Measurements from ENCODE around the gene ITGAV.

Gene ITGAV

GRCh38 chr2:186697536-186697935, 107.7 kb downstream of the ITGAV start:
- Mint-ChIP-seq H3K4me1 (peaks cover 10% of the 10 kb centered on the region), H3K4me3 (no peak overlapping the region), H3K9me3 (no peaks in the 10 kb centered on the region), H3K36me3 (no peaks in the 10 kb centered on the region), H3K27ac (no peak overlapping the region), H3K27me3 (peaks cover 57% of the 10 kb centered on the region)
- ATAC-seq, result no peak

- Mint-ChIP-seq H3K9me3 (no peaks in the 10 kb centered on the region), H3K36me3 (no peaks in the 10 kb centered on the region), H3K27ac (no peak overlapping the region), H3K4me1 (peaks cover 2% of the 10 kb centered on the region), H3K4me3 (no peak overlapping the region), H3K27me3 (peaks cover 37% of the 10 kb centered on the region)
- no peak for ATAC-seq
Observed at GRCh38 chr2:186699742-186700141, 109.9 kb downstream of the ITGAV start.

- ATAC-seq, result no peak
- H3K36me3 Mint-ChIP-seq, result no peaks in the 10 kb centered on the region
- no peaks in the 10 kb centered on the region for H3K4me1 Mint-ChIP-seq
- H3K27me3 Mint-ChIP-seq, result peaks cover 19% of the 10 kb centered on the region
- H3K27ac Mint-ChIP-seq, result no peak overlapping the region
- H3K9me3 Mint-ChIP-seq, result no peaks in the 10 kb centered on the region
- H3K4me3 Mint-ChIP-seq, result no peak overlapping the region
Observed at GRCh38 chr2:186702006-186702405, 112.2 kb downstream of the ITGAV start.

- no peaks in the 10 kb centered on the region for H3K36me3 Mint-ChIP-seq
- H3K27me3 Mint-ChIP-seq, result peaks cover 17% of the 10 kb centered on the region
- no peak overlapping the region for H3K4me3 Mint-ChIP-seq
- no peak for ATAC-seq
- H3K4me1 Mint-ChIP-seq, result no peaks in the 10 kb centered on the region
- no peak overlapping the region for H3K27ac Mint-ChIP-seq
- no peaks in the 10 kb centered on the region for H3K9me3 Mint-ChIP-seq
Observed at GRCh38 chr2:186702501-186702900, 112.6 kb downstream of the ITGAV start.

GRCh38 chr2:186704897-186705296, 115.0 kb downstream of the ITGAV start:
- ATAC-seq, result peak; percentile 61
- Mint-ChIP-seq H3K4me1 (no peaks in the 10 kb centered on the region), H3K36me3 (no peaks in the 10 kb centered on the region), H3K9me3 (no peaks in the 10 kb centered on the region), H3K4me3 (no peak overlapping the region), H3K27ac (no peak overlapping the region), H3K27me3 (peaks cover 10% of the 10 kb centered on the region)

- no peak for ATAC-seq
- Mint-ChIP-seq H3K36me3 (no peaks in the 10 kb centered on the region), H3K4me3 (no peak overlapping the region), H3K4me1 (no peaks in the 10 kb centered on the region), H3K27me3 (no peaks in the 10 kb centered on the region), H3K27ac (no peak overlapping the region), H3K9me3 (no peaks in the 10 kb centered on the region)
Observed at GRCh38 chr2:186709529-186710450, 119.9 kb downstream of the ITGAV start.

GRCh38 chr2:186713691-186714090, 123.8 kb downstream of the ITGAV start:
- no peaks in the 10 kb centered on the region for H3K4me1 Mint-ChIP-seq

GRCh38 chr2:186714611-186715010, 124.8 kb downstream of the ITGAV start:
- no peak for ATAC-seq
- Mint-ChIP-seq H3K4me1 (no peaks in the 10 kb centered on the region), H3K27me3 (no peaks in the 10 kb centered on the region), H3K27ac (no peak overlapping the region), H3K36me3 (no peaks in the 10 kb centered on the region), H3K4me3 (no peak overlapping the region), H3K9me3 (no peaks in the 10 kb centered on the region)

More at GRCh38 chr2:186713691-186714090, 123.8 kb downstream of the ITGAV start:
- Mint-ChIP-seq H3K9me3 (no peaks in the 10 kb centered on the region), H3K4me3 (no peak overlapping the region), H3K27me3 (no peaks in the 10 kb centered on the region), H3K27ac (no peak overlapping the region), H3K36me3 (no peaks in the 10 kb centered on the region)
- ATAC-seq, result no peak

- Mint-ChIP-seq H3K36me3 (no peaks in the 10 kb centered on the region), H3K27ac (no peak overlapping the region), H3K9me3 (no peaks in the 10 kb centered on the region), H3K4me1 (no peaks in the 10 kb centered on the region), H3K27me3 (no peaks in the 10 kb centered on the region), H3K4me3 (no peak overlapping the region)
- ATAC-seq, result no peak
Observed at GRCh38 chr2:186716004-186716403, 126.1 kb downstream of the ITGAV start.

- Mint-ChIP-seq H3K27me3 (no peaks in the 10 kb centered on the region), H3K9me3 (no peaks in the 10 kb centered on the region), H3K4me1 (no peaks in the 10 kb centered on the region), H3K4me3 (no peak overlapping the region), H3K36me3 (no peaks in the 10 kb centered on the region), H3K27ac (no peak overlapping the region)
- no peak for ATAC-seq
Observed at GRCh38 chr2:186716899-186717298, 127.0 kb downstream of the ITGAV start.

GRCh38 chr2:186717320-186718007, 127.6 kb downstream of the ITGAV start:
- Mint-ChIP-seq H3K27ac (no peak overlapping the region), H3K4me3 (no peak overlapping the region), H3K4me1 (no peaks in the 10 kb centered on the region), H3K27me3 (no peaks in the 10 kb centered on the region), H3K36me3 (no peaks in the 10 kb centered on the region), H3K9me3 (no peaks in the 10 kb centered on the region)
- ATAC-seq, result no peak

GRCh38 chr2:186718122-186718521, 128.3 kb downstream of the ITGAV start:
- no peak for ATAC-seq
- H3K4me1 Mint-ChIP-seq, result no peaks in the 10 kb centered on the region
- no peaks in the 10 kb centered on the region for H3K27me3 Mint-ChIP-seq

GRCh38 chr2:186718903-186719302, 129.0 kb downstream of the ITGAV start:
- Mint-ChIP-seq H3K36me3 (no peaks in the 10 kb centered on the region), H3K9me3 (no peaks in the 10 kb centered on the region), H3K27me3 (no peaks in the 10 kb centered on the region), H3K27ac (no peak overlapping the region), H3K4me1 (no peaks in the 10 kb centered on the region), H3K4me3 (no peak overlapping the region)
- ATAC-seq, result no peak

More at GRCh38 chr2:186718122-186718521, 128.3 kb downstream of the ITGAV start:
- H3K9me3 Mint-ChIP-seq, result no peaks in the 10 kb centered on the region
- H3K27ac Mint-ChIP-seq, result no peak overlapping the region
- H3K4me3 Mint-ChIP-seq, result no peak overlapping the region
- H3K36me3 Mint-ChIP-seq, result no peaks in the 10 kb centered on the region

GRCh38 chr2:186721956-186722355, 132.1 kb downstream of the ITGAV start:
- ATAC-seq, result no peak
- no peak overlapping the region for H3K4me3 Mint-ChIP-seq

GRCh38 chr2:186724736-186725135, 134.9 kb downstream of the ITGAV start:
- Mint-ChIP-seq H3K27me3 (no peaks in the 10 kb centered on the region), H3K4me3 (no peak overlapping the region), H3K9me3 (no peaks in the 10 kb centered on the region), H3K4me1 (no peaks in the 10 kb centered on the region), H3K27ac (no peak overlapping the region), H3K36me3 (no peaks in the 10 kb centered on the region)
- no peak for ATAC-seq

More at GRCh38 chr2:186721956-186722355, 132.1 kb downstream of the ITGAV start:
- Mint-ChIP-seq H3K36me3 (no peaks in the 10 kb centered on the region), H3K4me1 (no peaks in the 10 kb centered on the region), H3K27ac (no peak overlapping the region), H3K9me3 (no peaks in the 10 kb centered on the region), H3K27me3 (no peaks in the 10 kb centered on the region)

- Mint-ChIP-seq H3K4me3 (no peak overlapping the region), H3K9me3 (no peaks in the 10 kb centered on the region), H3K36me3 (no peaks in the 10 kb centered on the region), H3K27me3 (no peaks in the 10 kb centered on the region), H3K4me1 (no peaks in the 10 kb centered on the region), H3K27ac (no peak overlapping the region)
- ATAC-seq, result no peak
Observed at GRCh38 chr2:186725783-186726182, 135.9 kb downstream of the ITGAV start.

All from stimulated activated memory B cell treated with anti-CD40 and anti-IgM and Interleukin-4, amounts not matched to agents 10 μg/mL and 1 μg/mL and 100 μg/mL, for 72 hours (primary cell).